K562 (cell line): ENCODE results near the gene THG1L. TPM values are rescaled to one million over a fixed set of nuclear protein-coding genes. Genes with fewer than 3 reads are reported as not detected.

ENCODE experiments used
- CBX3 ChIP-seq, 2 experiments: IDR thresholded peaks; 1 replicate in 1 of 2; 2 replicates in 1 of 2; pipeline ENCODE4 v1.6.1; 2012; ENCODE audit warnings: inconsistent platforms in 2 of 2, low read length in 2 of 2, borderline replicate concordance in 1 of 2, control low read depth in 1 of 2
- DLX4 ChIP-seq: fragments of 250-450 bp; sonication (Bioruptor Pico); IDR thresholded peaks from 2 replicates; pipeline ENCODE4 v1.6.1; 2021; ENCODE audit warnings: mild to moderate bottlenecking
- DNMT1 ChIP-seq: fragments of 450-650 bp; IDR thresholded peaks from 2 replicates; pipeline ENCODE4 v1.6.1; 2016; ENCODE audit warnings: antibody characterized with exemption, mild to moderate bottlenecking
- ERF ChIP-seq: fragments of 450-650 bp; formaldehyde crosslinking; IDR thresholded peaks from 2 replicates; pipeline ENCODE4 v1.4.0; 2020; ENCODE audit warnings: mild to moderate bottlenecking, mixed read lengths
- ETV5 ChIP-seq: sonication (generic); formaldehyde crosslinking; IDR thresholded peaks from 2 replicates; pipeline ENCODE4 v1.4.0; 2020; ENCODE audit warnings: low read depth, mild to moderate bottlenecking, missing genetic modification reagents
- HDGF ChIP-seq: fragments of 450-650 bp; IDR thresholded peaks from 2 replicates; pipeline ENCODE4 v1.6.1; 2016
- MXI1 ChIP-seq: IDR thresholded peaks from 2 replicates; pipeline ENCODE4 v1.6.1; 2011; ENCODE audit warnings: low read depth, mild to moderate bottlenecking, improper control_type of control experiment, low read length
- MYNN ChIP-seq, 2 experiments: sonication (generic); formaldehyde crosslinking in 1 of 2; IDR thresholded peaks; 2 replicates each; pipeline versions ENCODE4 v1.5.0 to v1.6.1; 2016 to 2020; ENCODE audit warnings: antibody characterized with exemption in 1 of 2, missing genetic modification reagents in 1 of 2
- NONO ChIP-seq, 2 experiments: fragments of 200-400 bp in 1 of 2; fragments of 450-650 bp in 1 of 2; formaldehyde crosslinking in 1 of 2; IDR thresholded peaks; 2 replicates each; pipeline ENCODE4 v1.6.1; 2017; ENCODE audit warnings: low read depth in 2 of 2, mild to moderate bottlenecking in 2 of 2, moderate library complexity in 2 of 2, low read length in 1 of 2
- POU5F1 ChIP-seq: fragments of 150-350 bp; IDR thresholded peaks from 2 replicates; pipeline ENCODE4 v1.6.1; 2014; ENCODE audit warnings: borderline replicate concordance, low read length, low read depth, mild to moderate bottlenecking; ENCODE audit not compliant: partially characterized antibody
- SNIP1 ChIP-seq: fragments of 450-650 bp; IDR thresholded peaks from 2 replicates; pipeline ENCODE4 v1.7.1; 2017; ENCODE audit warnings: low read depth, mild to moderate bottlenecking
- SRSF1 ChIP-seq: fragments of 200-400 bp; formaldehyde crosslinking; IDR thresholded peaks from 2 replicates; pipeline ENCODE4 v1.6.1; 2017; ENCODE audit warnings: mild to moderate bottlenecking, low read depth, low read length, moderate library complexity
- TRIM24 ChIP-seq, 2 experiments: fragments of 450-650 bp; IDR thresholded peaks; 2 replicates each; pipeline ENCODE4 v1.6.1; 2016
- ZBTB1 ChIP-seq: sonication (generic); formaldehyde crosslinking; IDR thresholded peaks from 2 replicates; pipeline ENCODE4 v1.8.1; 2023; ENCODE audit warnings: missing genetic modification reagents, low read depth, mild to moderate bottlenecking, borderline replicate concordance
- ZBTB26 ChIP-seq: fragments of 450-650 bp; formaldehyde crosslinking; IDR thresholded peaks from 2 replicates; pipeline ENCODE4 v1.4.0; 2022; ENCODE audit warnings: missing genetic modification characterization
- ZBTB9 ChIP-seq: fragments of 450-650 bp; formaldehyde crosslinking; IDR thresholded peaks from 2 replicates; pipeline ENCODE4 v1.4.0; 2020; ENCODE audit warnings: mild to moderate bottlenecking, moderate library complexity
- ZHX1 ChIP-seq: fragments of 150-350 bp; conservative IDR thresholded peaks from 2 replicates; pipeline ENCODE4 v1.6.1; 2014; ENCODE audit warnings: low read length
- ZNF146 ChIP-seq: IDR thresholded peaks from one replicate; pipeline ENCODE4 v1.6.1; 2018; ENCODE audit warnings: missing compliant biosample characterization; ENCODE audit not compliant: unreplicated experiment
- ZNF277 ChIP-seq: fragments of 250-450 bp; sonication (Bioruptor Pico); IDR thresholded peaks from 2 replicates; pipeline ENCODE4 v1.8.0; 2022; ENCODE audit warnings: inconsistent platforms, mild to moderate bottlenecking, moderate library complexity, borderline replicate concordance
- ZNF282 ChIP-seq: sonication (generic); formaldehyde crosslinking; IDR thresholded peaks from 2 replicates; pipeline ENCODE4 v1.8.1; 2023; ENCODE audit warnings: missing genetic modification reagents
- ZNF431 ChIP-seq: sonication (generic); formaldehyde crosslinking; IDR thresholded peaks from 2 replicates; pipeline ENCODE4 v1.8.0; 2022; ENCODE audit warnings: mild to moderate bottlenecking, missing genetic modification reagents
- polyA plus RNA-seq, 8 experiments: library from polyadenylated mRNA; depleted of rRNA in 4 of 8; stranded (reverse) in 5 of 8; unstranded in 3 of 8; fragments of >200 nt; fragmentation: Nextera tagmentation in 2 of 8; fragmentation: Illumina TruSeq in 1 of 8; extraction: Ambion mirVana in 2 of 8; extraction: Trizol in 1 of 8; gene quantifications; 2 replicates each; pipeline versions ENCODE4 v1.2.1 to v1.2.3, GENCODE V29; 2011 to 2014; ENCODE audit warnings: inconsistent platforms in 1 of 8, missing spikeins in 1 of 8
- total RNA-seq, 7 experiments: library from RNA; depleted of rRNA in 6 of 7; stranded (reverse); fragments of >200 nt in 6 of 7; fragmentation: Illumina TruSeq in 2 of 7; extraction: Trizol in 2 of 7; gene quantifications; 2 replicates each; pipeline versions ENCODE4 v1.2.1 to v1.2.3, GENCODE V29; 2011 to 2021; ENCODE audit warnings: low replicate concordance in 1 of 7

The THG1L gene
- total and polyA plus RNA-seq, 9 of the 15 experiments (the other 6 are each of a cell fraction or from before 2014, with no cell fraction given) = 21.8 to 40.7 (median 28.0) TPM

GRCh38 chr5:157732596-157733262 lies 1.5 kb downstream of the THG1L start (continued):
- TF ChIP-seq SNIP1 (no peak), MXI1 (peak; percentile 40; the same call in 1 of the 2 replicates), ZNF431 (CRISPR knock-in tag) (no peak), ZBTB9 (CRISPR knock-in tag) (no peak), ZNF146 (CRISPR knock-in tag) (no peak), HDGF (no peak), ERF (CRISPR knock-in tag) (no peak), NONO (IDR thresholded peaks at IDR 0.05; ENCODE audit: low read depth in 2 of 2, low read length in 1 of 2) (no peak), MYNN (IDR thresholded peaks at IDR 0.05) (0 out of 2 replicates have a peak, but pooled peaks have one; percentile 19), MYNN (CRISPR knock-in tag; IDR thresholded peaks at IDR 0.05) (no peak), POU5F1 (no peak), TRIM24 (IDR thresholded peaks at IDR 0.05) (peak in 1 of 2 experiments; percentile 20; a peak in 1 of 4 replicates), ZHX1 (no peak), ZBTB1 (CRISPR knock-in tag) (no peak), DNMT1 (no peak), ZNF282 (CRISPR knock-in tag) (no peak), DLX4 (no peak), CBX3 (IDR thresholded peaks at IDR 0.05; ENCODE audit: borderline replicate concordance in 1 of 2, low read length in 2 of 2) (0 out of 3 replicates have a peak, but pooled peaks of 1 of the 2 experiments have one; percentile 19), ZBTB26 (CRISPR knock-in tag) (no peak), ZNF277 (CRISPR knock-in tag) (no peak), ETV5 (CRISPR knock-in tag) (no peak), SRSF1 (no peak)
